GM19193 (cell line): ENCODE results near the gene EYA3.
A peak's percentile ranks its signal among the peaks of the same experiment; 100 is the strongest.

Experiments used
- POLR2A ChIP-seq: IDR thresholded peaks from 4 replicates; pipeline ENCODE4 v1.6.1; 2011; ENCODE audit not compliant: insufficient read depth, insufficient read length; ENCODE audit errors: extremely low read depth

The EYA3 gene

DNA sequence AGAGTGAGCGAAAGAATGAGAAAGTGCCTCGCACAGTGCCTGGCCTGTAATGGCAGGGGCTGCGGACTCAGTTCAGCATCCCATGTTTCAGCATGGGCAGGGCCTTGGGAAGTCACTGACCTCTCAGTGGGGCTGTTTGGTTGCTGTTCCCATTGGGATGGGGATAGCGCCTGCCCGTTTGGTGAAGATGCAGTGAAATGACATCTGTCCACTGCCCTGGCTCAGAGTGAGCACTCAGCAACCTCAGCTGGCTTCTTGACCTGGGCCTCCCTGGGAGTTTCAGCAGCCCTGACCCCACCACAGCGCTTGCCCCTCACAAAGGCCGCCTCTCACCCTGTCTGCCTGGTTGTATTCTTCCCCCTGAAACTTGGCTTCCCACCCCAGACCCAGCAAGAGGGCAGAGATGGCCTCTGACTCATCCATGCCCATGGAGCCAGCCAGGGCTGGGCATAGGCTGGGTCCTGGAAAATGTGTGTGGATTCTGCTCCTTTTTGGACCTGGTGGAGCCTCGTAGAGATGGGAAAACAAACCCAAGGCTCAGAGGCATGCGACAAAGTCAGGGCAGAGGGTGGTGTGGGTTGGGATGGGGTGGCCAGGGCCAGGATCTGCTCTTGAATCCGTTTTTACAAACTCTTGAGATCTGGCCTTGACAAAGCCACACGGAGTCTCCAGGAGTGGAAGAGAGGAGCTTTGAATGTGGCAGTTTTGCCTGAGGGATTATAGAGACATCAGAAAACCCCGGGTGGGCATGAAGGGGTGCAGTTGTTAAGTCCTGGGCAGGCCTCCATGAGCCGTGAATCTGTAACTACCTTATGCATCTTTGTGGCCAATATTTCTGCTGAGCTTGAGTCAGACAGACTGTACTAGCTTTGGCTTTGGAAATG, 127.4 kb downstream of the EYA3 start:
- no peak for TF ChIP-seq POLR2A

DNA sequence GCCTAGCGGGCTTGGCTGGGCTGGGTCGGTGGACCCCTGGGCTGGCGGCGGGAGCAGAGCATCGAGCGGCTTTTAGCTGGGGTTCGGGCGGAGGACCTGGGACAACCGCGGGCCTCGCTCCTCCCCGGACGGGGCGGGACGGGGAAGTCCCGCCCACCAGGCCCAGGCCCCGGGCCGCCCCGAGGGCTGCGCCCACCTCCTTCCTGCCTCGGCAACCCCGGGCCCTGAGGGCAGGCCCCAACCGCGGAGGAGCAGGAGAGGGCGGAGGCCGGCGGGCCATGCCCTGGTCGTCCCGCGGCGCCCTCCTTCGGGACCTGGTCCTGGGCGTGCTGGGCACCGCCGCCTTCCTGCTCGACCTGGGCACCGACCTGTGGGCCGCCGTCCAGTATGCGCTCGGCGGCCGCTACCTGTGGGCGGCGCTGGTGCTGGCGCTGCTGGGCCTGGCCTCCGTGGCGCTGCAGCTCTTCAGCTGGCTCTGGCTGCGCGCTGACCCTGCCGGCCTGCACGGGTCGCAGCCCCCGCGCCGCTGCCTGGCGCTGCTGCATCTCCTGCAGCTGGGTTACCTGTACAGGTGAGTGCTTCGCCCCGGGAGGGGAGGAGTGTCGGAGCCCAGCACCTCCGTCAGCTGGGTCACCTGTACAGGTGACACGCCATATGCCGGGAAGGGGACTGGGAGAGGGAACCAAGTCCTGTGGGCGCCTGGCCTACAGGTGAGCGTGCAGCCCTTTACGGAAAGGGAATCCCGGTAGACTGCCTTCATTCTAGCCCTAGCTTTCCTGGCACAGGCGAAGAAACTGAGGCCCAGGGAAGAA, 128.4 kb downstream of the EYA3 start, which contains the start of gene XKR8:
Gene XKR8 (plus strand): TSS at position 182 of the 812 bp plus-strand sequence. CDS start 97 bp downstream, at position 279.
- peak; percentile 64 for TF ChIP-seq POLR2A

DNA sequence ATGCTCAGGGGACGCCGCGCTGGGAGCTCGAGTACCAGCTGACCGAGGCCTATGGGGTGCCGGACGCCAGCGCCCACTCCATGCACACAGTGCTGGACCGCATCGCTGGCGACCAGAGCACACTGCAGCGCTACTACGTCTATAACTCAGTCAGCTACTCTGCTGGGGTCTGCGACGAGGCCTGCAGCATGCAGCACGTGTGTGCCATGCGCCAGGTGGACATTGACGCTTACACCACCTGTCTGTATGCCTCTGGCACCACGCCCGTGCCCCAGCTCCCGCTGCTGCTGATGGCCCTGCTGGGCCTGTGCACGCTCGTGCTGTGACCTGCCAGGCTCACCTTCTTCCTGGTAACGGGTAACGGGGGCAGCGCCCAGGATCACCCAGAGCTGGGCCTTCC, 129.9 kb downstream of the EYA3 start:
- no peak for TF ChIP-seq POLR2A

DNA sequence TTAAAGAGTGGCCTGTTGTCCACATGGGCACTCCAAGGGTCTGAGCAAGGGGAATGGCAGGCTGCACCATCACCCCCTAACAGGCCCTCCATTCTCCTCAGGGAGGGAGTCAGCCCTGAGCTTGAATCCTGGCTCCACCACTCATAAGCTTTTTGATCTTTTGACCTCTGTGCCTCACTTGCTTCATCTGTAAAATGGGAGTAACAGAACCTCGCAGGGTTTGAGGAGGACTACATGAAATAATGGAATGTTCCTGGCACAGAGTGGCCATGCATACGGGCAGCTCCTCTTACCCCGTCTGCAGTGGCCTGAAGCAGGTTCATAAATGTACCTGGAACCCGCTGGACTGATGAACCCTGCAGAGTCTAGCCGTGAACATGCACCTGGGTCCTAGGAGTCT, 130.8 kb downstream of the EYA3 start:
- no peak for TF ChIP-seq POLR2A

DNA sequence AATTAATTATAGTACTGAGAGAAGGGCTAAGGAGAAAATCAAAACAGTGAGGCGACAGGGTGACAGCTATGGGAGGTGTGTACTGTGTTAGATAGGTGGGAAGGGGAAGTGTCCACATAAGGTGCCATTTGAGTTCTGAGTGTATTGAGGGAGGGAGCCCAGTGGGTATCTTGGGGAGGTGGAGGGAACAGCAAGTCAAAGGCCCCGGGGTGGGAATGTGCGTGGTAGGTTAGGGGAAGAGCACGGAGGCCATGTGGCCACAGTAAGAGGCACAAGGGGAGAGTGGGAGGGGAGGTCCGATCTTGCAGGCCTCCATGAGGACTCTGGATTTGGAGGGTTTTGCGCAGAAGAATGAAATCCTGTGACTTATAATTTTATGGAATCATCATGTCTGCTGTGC, 131.6 kb downstream of the EYA3 start:
- TF ChIP-seq POLR2A, result no peak

DNA sequence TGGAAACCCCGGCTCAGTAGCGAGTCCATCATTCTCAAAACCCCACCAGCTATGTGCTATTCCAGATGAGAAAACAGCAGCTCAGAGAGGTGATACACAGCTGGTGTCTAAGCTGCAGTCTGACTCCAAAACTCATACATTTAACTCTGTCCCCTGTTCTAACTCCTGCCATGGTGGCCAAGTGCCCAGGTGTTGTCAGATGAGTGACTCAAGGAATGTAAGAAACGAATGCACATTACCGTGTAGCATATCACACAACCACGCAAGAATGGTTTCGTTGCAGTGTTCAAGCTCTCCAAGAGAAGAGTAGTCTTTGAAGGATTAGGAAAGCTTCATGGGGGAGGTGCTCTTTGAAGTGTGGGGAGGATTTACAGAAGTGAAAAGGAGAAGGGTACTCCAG, 133.3 kb downstream of the EYA3 start:
- no peak for TF ChIP-seq POLR2A

DNA sequence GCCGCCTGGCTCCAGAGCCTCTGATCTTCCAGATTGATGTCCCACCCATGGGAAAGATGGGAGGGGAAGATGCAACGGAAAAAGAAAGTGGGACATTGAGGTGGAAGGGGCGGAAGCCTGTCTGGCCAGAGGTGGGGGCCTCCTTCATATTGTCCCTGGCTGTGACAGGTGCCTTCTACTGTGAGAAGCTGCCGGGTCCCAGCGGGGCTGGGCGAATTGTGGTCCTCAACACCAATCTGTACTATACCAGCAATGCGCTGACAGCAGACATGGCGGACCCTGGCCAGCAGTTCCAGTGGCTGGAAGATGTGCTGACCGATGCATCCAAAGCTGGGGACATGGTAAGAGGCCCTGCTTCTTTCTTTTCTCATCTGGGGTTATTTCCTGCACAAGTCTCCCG, 134.2 kb downstream of the EYA3 start:
- TF ChIP-seq POLR2A, result no peak

DNA sequence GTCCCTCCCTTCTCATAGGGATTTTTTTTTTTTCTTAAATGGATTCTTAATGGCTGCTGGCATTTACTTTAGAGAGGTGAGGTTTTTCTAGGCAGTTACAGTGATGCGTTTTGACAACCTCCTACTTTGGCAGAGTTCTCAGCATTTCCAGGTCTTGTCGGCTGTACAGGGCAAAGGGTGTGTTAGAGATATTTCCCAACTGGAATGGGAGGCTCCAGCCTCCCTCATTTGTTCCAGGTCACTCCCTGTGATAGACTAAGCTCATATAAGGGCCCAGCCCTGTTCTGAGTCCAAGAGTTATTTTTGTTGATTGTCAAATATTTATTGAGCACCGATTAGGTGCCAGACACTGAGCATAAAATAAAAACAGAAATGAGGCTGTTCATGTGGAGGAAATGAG, 136.3 kb downstream of the EYA3 start:
- TF ChIP-seq POLR2A, result no peak

DNA sequence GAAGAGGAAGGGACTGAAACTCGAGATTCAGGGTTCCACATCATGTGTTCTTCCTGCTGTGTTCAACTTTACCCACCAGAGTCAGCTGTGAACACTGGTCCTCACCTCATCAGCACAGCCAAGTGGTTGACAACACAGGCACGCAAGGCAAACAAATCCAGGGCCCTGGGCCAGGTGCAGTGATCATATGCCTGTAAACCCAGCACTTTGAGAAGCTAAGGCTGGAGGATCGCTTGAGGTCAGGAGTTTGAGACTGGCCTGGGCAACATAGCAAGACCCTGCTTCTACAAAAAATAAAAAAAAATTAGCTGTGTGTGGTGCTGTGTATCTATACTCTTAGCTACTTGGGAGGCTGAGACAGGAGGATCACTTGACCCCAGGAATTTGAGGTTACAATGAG, 137.0 kb downstream of the EYA3 start:
- TF ChIP-seq POLR2A, result no peak

DNA sequence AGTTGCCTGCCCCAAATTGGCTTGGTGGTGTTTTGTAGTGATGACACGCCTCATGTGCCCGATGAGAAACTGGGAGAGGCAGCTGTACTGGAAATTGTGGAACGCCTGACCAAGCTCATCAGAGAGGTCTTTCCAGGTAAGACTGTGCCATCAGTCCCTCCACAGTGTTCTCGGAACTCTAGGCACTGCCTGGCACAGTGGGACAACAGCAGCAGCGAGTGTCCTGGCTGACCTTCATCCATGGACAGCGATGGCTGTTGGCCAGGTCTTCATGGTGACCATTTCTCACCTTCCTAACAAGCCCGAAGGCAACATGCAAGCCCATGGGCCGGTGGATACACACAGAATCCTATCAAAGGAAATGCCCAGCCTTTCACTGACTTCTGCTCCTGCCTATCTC, 139.4 kb downstream of the EYA3 start:
- no peak for TF ChIP-seq POLR2A

DNA sequence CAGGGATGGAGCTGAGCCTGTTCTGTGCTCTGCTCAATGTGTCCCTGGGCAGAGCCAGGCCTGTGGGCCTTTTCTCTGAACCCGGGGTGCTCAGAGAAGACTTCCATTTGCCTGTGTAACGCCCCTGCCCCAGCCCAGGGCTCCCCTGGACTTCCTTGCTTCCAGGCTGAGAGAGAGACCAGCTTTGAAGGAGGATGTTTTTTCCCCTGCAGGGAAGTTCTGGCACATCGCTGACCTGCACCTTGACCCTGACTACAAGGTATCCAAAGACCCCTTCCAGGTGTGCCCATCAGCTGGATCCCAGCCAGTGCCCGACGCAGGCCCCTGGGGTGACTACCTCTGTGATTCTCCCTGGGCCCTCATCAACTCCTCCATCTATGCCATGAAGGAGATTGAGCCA, 143.4 kb downstream of the EYA3 start:
- no peak for TF ChIP-seq POLR2A

DNA sequence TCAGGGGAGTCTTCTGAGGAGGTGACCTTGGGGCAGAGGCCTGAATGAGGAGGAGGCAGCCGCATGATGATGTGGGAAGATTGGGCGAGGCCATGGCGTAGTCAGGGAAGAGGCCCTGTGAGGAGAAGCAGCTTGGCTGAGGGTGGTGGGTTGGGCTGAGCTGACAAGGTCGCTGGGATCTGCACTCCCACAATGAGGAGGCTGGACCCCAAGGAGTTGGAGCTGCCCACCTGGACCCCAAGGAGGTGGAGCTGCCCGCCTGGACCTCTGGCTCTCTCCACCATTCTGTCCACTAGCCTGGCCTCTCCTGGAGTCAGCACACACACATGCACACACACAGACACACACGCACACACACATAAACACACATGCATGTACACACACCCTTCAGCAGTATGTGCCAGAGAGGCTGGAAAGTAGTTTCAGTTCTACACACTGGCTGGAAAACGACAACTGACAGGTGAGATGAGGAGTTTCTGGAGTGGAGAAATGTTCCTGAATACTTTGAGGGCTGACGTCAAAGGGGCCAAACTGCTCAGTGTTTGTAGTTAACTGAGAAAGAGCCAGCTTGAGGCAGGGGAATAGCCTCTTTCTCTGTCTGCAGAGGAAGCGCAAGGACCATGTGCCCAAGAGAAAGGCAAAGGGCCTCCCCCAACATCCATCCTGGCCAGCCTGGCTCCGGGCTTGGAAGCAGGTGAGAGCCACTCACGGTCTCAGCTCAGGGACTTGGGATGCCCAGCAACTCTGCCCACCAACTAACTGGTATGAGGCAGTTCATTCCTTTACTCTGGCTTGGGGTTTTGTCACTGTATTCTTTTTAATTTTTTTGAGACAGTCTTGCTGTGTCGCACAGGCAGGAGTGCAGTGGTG, 146.5 kb downstream of the EYA3 start:
- no peak for TF ChIP-seq POLR2A

DNA sequence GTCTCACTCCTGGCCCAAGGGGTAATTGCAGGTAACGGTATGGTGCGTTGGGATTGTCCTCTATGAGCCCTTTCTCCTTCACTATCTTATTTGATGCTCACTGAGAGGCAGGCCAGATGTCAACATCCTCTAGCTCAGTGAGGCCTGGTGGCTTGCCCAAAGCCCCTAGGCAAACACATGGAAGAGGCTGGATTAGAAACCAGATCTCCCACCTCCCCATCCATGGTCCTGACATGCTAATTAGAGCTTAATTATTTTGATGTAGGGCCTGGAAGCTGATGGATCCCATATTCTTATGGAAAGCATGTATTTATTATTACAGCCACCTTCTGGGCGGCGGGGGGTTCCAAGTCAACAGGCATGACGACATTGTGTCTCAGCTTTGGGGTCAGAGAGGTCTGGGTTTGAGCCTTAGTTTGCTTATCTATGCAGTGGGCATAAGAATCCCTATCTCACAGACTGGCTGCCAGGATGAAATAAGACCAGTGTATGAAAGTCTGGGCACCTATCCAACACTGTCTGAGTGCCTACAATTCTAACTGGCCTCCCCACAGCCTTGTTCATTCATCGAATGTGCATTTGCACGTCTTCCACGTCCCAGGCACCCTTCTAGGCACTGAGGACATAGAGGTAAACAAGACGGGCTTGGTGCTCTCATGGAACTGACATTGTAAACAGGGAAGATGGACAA, 147.4 kb downstream of the EYA3 start:
- no peak for TF ChIP-seq POLR2A

DNA sequence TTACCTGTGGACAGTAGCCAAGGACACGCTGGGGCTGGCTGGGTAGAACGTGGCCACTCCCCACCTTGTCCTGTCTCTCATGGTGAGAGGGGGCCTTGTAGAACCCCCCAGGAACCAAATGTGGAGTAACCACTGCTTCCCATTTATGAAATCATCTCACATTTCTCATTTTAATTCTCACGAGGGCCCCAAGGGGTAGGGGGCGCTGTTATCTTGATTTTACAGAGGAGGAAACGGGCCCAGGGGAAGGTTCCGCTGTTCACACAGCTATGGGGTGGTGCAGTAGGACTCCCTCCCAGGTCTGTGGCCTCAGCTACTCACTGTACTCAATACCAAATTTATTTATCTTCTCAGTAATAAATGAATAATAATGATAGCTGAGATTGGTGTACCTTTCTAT, 148.1 kb downstream of the EYA3 start:
- TF ChIP-seq POLR2A, result no peak

DNA sequence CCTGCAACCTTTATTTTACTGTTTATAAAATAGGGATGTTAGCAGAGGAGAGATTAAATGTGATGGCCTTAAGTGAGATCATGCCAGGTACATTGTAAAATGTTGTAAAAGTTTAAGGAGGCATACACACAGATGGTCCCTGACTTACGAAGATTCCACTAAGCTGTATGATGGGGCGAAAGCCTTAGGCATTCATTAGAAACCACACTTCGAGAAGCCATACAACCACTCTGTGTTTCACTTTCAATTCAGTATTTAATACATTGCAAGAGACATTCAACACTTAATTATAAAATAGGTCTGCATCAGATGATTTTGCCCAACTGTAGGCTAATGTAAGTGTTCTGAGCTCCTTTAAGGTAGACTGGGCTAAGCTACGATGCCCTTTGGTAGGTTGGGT, 149.9 kb downstream of the EYA3 start:
- TF ChIP-seq POLR2A, result no peak

DNA sequence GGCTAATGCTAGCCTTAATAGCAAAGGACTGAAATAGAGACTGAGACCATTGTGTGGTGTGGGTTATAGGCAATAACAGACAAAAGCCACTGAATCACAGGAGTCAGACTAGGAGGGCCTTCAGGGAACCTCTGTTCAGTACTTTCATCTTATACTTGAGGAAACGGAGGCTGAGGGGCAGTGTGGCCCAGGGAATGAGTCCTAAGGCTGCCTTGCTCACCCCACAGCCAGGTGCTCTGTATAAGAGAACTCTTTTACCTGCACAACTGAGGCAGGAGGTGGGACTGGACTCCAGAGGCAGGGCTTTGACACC, 150.9 kb downstream of the EYA3 start:
- no peak for TF ChIP-seq POLR2A
